GM19463 (cell line): ENCODE results near the gene ABCA1.
"Not testable (repeated sequence)": the region's sequence is repeated elsewhere in the genome, so short reads cannot be mapped to it uniquely, and the experiment has no call there.

ENCODE experiments used
- ATAC-seq: cut with Tn5 transposase; IDR thresholded peaks from one replicate; pipeline ENCODE4 v1.9.1; 2021; ENCODE audit warnings: mild to moderate bottlenecking, moderate library complexity; ENCODE audit not compliant: unreplicated experiment

Gene ABCA1

GRCh38 chr9:104927912-104928740 lies at the start of gene ABCA1:
Gene ABCA1, minus strand, starts transcription at chr9:104928155. Its CDS starts 24,476 bp downstream, at chr9:104903679.
- no peak for ATAC-seq

- no peak for ATAC-seq
Measured at GRCh38 chr9:104977580-104977979, 49.6 kb upstream of the ABCA1 start.

GRCh38 chr9:104977168-104977567 lies 49.2 kb upstream of the ABCA1 start:
- ATAC-seq = no peak

GRCh38 chr9:104975966-104976595 lies 48.1 kb upstream of the ABCA1 start:
- not testable (repeated sequence) for ATAC-seq

- ATAC-seq = no peak
Measured at GRCh38 chr9:104974053-104974962, 46.4 kb upstream of the ABCA1 start.

- no peak for ATAC-seq
Measured at GRCh38 chr9:104972242-104972866, 44.4 kb upstream of the ABCA1 start.

GRCh38 chr9:104971511-104971910 lies 43.6 kb upstream of the ABCA1 start:
- no peak for ATAC-seq

- ATAC-seq = no peak
Measured at GRCh38 chr9:104970271-104970987, 42.5 kb upstream of the ABCA1 start.

- no peak for ATAC-seq
Measured at GRCh38 chr9:104969116-104969515, 41.2 kb upstream of the ABCA1 start.

GRCh38 chr9:104968025-104968982 lies 40.3 kb upstream of the ABCA1 start:
- ATAC-seq = peak; percentile 99

GRCh38 chr9:104963076-104963475 lies 35.1 kb upstream of the ABCA1 start:
- ATAC-seq = no peak

- no peak for ATAC-seq
Measured at GRCh38 chr9:104961701-104962359, 33.9 kb upstream of the ABCA1 start.

- ATAC-seq = peak; percentile 97
Measured at GRCh38 chr9:104961238-104961637, 33.3 kb upstream of the ABCA1 start.

GRCh38 chr9:104960662-104961061 lies 32.7 kb upstream of the ABCA1 start:
- ATAC-seq = no peak

GRCh38 chr9:104958751-104959150 lies 30.8 kb upstream of the ABCA1 start:
- ATAC-seq = no peak

- ATAC-seq = not testable (repeated sequence)
Measured at GRCh38 chr9:104958006-104958405, 30.1 kb upstream of the ABCA1 start.

- ATAC-seq = no peak
Measured at GRCh38 chr9:104951487-104951886, 23.5 kb upstream of the ABCA1 start.

- no peak for ATAC-seq
Measured at GRCh38 chr9:104950838-104951237, 22.9 kb upstream of the ABCA1 start.
